Bone marrow (tissue), 2 donors: Measurements from ENCODE around the gene ACOX2.

Source experiments
- DNase-seq, 2 donors: peaks; one replicate each; lab custom pipeline; 2025; lab: John Stamatoyannopoulos, UW

Gene ACOX2

DNA sequence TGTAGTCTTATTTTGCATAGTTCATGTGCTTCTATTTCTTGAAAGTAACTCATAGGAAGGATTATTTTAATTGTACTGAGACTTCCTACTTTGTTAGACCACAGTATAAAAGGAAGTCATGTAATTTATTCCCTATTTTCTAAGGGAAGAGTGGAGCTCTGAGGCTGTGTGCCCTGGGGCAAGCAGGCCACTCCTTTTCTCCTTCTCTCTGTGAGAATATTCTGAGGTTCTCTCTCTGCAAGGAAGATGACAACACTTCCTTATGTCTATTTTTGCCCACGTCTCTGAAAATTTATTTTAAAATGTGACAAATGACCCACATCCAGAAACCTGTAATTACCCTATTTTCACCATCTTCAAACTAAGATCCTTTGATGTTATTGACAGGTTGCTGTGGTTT lies 34.1 kb downstream of the ACOX2 start:
- no peak for DNase-seq

DNA sequence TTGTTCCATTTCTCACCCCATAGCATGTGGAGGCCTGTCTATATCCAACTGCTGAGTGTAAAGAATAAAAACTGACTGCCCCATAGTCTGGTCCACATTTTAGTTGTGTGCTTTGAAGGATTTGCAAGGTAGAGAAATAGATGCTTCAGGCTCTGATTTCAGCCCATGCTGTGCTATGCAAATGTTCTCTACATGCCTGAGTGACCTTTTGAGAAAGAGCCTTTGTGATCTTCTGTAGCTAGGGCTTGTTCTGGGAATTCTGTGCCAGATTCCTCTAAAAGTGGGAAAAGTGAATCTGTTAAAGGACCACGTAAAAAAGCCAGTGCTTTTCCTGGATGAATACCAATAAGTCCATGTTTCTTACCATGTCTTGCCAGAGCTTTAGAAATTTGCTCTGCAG lies 39.9 kb downstream of the ACOX2 start:
- DNase-seq: no peak

DNA sequence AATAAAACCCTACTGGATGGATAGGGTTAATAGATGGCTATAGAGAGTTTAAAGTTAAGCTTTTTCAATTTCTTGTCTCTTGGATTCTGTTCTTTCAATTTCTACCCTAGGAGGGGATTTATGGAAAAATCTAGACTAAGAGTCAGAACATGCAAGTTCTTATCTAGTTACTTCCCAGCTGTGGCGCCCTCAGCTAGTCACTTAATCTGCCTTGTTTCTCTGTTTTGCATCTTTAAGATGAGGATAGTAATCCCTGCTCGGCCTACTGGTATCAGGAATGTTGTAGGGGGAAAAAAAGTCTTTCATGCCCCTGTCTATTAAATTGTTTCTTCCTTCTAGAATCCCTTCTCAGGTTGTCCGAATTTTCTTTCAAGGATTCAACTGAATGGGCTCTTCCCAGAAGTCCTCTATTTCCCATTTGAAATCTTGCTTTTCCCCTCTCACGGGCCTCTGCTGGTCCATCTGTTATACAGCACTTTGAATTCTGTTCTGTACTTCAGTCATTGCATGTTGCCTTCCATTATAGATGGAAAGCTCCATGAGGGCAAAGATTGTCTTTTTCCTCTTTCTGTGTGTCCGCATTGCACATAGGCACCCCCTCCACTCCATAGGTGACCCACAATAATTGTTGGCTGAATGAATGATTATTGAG lies 40.7 kb downstream of the ACOX2 start:
- no peak for DNase-seq

DNA sequence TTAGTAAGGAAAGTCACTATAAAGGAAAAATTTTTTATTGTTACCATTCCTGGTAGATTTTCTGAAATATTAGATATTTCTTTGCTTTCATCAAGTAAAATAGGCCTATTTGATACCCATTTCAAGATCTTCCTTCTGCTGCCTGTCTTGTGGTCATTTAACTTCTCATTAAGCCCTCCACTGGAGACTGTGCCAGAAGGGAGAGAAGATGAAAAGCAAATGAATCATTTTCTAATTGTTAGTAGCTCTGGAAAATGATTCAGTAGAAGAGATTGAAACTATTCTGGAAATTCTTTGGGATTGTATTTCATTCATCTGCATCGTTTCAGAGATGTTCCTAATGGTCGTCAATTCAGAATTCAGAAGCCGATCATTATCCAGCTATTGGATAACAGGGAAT lies 41.9 kb downstream of the ACOX2 start:
- no peak for DNase-seq

DNA sequence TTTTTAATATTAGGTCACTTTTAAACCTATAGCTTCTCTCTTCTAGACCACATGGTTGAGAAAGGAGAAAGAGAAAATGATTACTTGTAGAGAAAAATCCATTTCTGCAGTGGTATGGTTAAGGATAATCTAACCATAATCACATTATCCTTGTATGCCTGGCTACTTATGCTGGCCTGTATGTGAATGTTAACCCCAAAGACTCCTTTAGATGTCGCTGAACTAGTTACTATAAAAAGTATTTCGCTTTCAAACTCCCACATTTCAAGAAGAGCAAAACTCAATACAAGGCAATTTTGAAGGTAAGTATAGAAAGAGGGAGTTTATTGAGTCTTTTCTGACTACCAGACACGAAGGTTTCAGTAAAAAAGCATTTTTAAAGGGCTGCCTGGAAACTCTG lies 42.9 kb downstream of the ACOX2 start:
- no peak for DNase-seq

DNA sequence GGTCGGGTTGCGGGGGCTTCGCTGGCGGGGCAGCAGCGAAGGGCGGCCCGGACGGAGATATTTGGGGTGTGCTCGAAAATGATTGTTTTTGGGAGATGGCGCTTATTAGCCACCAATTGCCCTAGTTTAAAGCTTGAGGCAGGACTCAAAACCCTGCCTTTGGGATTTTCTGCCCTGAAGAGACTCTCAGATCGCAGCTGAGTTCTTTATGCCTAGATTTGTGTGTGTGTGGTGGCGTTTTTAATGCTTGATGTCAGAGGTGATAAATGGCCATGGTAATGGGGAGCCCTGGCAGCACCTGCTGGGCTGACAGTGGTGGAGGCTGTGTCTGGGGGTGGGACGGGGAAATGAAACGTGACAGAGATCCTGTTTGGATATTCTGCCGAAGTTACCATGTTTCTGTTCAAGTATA lies 44.5 kb downstream of the ACOX2 start:
- no peak for DNase-seq

DNA sequence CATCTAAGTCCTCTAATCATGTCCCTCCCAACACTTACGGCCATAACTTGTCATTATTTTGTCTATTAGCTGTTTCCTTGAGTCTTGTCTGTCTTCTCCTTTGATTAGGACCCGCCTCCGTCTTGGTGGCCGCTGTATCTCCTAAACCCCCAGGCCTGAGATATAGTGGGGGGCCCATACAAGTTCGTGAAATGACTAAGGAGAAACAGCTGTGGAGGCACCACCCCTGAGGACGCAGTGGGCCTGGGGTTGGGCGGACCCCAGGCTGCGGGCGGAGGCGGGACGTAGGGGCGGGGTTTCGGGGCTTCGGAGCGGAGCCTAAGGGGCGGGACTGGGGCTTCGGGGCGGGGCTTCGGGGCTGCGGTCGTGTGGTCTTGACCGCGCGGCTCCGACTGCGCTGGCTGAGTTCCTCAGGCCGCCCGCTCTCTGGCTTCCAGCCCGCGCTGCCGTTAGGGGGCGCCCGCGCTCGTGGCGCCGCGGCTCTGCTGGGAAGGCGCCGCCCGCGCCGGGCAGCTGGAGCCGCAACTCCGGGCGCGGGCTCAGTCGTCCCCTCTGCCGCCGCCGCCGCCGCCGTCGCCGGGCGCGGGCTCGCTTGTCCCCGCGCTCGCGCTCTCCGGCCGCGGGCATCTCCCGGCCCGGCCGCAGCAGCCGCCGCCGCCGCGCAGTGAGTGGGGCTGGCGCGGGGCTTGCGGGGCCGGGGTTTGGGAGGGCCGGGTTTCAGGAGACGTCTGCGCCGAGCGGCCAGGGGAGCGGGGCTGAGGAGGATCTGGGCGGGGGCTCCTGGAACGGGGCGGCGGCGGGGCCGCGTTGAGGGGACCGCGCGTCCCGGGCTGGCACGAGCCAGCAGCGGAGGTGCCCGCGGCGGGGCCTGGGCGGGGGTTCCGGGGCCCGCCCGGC lies 45.2 kb downstream of the ACOX2 start, which contains the start of gene KCTD6:
Gene KCTD6, plus strand, starts transcription at position 591 of the 897 bp plus-strand sequence. CDS start 6,660 bp downstream, outside the sequence.
- peak; percentile 70 to 82 for DNase-seq

DNA sequence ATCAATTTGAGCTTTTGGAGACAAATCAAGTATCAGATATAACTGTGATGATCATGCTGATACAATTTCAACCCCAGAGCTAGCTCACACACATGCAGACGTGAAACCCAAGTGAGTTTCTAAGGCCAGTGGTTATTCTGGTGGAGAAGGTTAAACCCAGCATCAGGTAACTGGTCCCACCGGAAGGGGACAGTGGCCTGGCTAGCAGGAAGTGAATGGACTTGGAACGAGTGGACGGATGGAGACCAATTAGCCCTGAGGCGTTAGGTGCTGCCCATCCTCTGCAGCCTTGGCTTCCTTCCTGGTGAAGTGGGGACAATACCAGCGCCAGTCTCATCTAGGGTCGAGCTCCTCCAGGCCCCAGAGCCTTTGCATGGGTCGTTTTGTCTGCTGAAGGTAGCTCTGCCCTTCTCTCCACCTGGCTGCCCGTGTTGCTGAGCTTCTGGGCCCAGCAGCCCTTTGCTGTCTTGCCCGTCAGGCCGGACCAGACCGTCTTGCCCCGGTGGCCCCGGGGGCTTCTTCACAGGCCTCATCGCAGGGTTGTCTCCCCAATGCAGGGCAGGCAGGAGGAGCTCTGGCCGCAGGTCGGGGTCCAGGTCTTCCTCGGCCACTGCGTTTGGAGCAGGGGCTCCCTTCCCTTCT lies 46.0 kb downstream of the ACOX2 start:
- no peak for DNase-seq

DNA sequence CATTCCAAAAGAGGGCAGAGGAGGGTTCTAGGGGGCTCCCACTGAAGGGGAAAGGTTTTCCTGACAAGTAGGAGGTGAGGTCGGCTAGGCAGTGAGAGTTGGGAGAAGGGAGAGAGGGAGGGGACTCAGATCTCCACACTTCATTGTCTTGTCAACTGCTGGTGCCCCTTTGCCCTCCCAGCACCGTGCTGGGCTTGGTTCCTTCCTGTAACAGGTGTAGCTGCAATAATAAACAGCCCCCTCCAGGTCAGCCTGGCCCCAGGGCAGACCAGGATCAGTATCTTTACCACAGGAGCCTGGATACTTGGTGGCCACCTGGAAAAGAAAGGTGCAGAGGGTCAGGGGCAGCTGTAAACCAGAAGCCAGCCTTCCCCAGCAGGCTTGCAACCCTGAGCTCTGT lies 48.0 kb downstream of the ACOX2 start:
- DNase-seq: no peak

DNA sequence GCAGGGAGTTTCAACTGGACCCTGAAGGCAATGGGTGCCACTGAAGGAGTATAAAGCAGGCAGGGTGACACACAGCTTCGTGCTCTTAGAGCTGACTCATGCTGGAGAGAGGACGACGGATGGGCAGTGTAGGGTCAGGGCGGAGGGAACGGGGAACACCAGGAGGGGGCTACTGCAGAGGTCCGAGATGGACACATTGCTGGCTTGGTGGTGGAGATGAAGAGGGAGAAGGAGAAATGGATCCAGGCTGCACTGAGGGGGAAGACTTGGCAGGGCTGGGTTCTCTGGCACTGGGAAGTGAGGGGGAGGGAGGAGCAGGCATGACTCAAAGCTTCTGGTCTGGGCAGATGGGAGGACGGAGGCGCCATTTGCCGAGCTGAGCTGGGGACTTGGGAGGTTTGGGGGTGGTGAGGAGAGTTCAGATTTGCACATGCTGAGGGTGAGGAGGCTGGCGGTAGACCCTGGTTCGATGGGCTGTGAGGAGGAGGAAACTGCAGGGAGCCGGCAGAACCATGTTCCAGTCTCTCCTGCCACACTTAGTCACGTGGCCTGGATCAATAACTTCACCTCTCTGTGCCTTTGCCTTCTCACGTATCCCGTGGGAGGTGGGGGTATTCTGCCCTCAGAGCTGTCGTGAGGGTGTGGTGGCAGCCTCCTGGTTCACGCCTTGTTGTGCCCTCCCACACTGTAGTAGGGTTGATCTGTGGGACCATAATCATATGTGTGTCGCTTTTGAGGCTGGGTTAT lies 49.7 kb downstream of the ACOX2 start:
- DNase-seq: peak in 1 of 2 donors; percentile 59

DNA sequence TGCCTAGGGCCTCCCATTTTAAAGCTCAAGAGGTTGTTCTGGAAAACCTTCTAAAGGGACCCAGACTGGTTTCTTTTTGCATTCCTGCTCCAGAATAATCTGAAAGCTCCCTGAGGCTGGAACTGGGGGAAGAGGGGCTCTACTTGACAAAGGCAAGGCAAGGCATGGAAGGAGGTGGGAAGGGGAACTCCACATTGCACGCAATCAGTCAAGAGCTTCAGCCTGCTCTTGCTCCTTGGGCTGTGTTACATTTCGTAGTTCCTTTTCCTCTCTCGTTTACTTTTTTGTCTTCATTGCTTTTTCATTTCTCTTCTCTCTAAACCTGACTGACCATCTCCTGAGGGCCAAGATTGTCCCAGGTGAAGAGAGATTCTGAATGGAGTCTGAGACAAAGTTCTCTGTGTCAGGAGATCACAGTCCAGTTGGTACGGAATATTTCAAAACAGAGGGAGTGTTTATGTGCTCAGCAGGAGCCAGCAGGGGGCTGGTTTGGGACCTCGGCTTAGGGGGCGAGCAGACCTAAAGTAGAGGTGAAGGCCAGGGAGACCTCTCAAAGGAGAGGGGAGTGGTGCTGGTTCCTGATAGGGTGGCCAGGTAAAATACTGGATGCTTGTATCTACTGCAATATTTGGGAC lies 51.1 kb downstream of the ACOX2 start:
- DNase-seq: no peak

DNA sequence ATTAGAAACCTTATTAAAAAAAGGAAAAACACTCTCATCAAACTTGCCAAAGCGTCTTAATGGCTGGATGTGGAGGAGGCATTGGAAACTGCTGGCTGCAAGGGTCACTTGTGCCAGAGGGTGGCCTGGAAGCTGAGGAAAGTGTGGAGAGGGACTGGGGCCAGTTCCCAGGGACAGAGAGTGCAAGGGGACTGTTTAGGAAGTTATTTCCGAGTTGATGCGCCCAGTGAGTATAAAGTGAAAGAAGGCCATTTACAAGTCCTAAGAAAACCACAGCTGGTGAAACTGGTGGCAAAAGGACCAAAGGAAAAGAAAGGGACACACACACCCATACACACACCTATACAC lies 52.3 kb downstream of the ACOX2 start:
- no peak for DNase-seq

DNA sequence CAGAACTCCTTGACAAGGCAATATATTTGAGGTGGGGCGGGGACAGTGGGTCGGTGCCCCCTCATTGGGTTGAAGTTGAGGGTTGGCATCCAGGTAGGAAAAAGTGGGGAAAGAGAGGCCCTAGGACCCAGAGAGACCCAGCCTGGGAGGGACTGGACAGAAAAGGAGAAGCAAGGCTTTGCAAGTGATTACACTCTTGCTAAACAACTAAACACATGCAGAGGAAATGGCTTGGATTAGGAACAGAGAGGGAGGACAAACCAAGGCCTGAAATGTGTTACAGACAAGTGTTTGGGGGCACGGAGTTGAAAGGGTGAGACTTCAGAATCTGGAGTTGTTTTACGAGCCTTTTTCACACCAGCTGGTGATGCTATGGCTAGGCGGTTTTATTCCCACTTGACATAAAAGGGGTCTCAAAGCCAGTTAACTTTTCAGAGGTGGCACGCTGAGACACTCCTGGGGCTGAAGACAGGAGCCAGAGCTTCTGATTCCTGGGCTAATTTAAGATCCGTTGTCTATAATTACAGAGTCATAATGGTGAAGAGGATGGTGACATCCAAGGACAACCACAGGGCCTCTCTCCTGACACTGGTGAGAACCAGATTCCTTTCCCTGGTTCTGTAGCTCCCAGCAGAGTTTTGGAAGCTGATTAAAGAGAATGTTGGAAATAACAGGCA lies 52.8 kb downstream of the ACOX2 start:
- DNase-seq: no peak

DNA sequence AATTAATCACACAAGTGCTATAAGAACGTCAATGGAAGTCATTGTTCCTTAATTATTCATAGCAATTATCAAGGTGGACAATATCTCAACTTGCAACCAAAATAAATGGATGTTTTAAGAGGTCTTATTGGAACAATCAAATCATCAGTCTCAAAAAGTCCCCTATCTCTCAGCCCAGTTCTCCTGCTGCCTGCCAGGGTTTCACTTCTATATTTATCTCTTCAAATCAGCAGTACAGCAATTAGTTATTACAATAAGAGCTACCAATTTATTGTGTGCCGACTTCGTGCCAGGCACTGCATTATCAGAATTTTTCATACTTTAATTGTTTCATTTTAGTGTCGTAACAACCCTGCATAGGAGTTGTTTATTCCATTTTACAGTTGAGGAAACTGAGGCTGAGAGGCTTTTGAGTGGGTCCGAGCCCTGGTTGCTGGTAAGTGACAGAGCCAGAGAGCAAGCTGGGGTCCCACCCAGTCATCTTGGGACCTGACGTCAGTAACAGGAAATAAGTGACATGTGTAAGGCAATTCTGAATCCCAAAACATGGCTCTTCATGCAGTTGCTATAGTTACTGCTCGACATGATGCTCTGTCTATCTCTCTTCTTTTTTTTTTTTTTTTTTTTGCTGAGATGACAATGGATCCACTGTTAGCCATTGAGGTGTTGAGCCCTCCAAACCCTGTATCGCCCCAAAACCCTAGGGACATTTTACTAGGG lies 53.9 kb downstream of the ACOX2 start:
- no peak for DNase-seq

DNA sequence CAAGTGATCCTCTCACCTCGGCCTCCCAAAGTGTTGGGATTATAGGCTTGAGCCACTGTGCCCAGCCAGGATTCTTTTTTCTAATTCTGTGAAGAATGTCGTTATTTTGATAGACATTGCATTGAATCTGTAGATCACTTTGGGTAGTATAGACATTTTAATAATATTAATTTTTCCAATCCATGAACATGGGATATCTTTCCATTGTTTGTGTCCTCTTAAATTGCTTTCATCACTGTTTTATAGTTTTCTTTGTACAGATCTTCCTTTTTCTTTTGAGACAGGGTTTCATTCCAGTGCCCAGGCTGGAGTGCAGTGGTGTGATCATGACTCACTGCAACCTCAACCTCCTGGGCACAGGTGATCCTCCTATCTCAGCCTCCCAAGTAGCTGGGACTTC lies 56.7 kb downstream of the ACOX2 start:
- DNase-seq: no peak

DNA sequence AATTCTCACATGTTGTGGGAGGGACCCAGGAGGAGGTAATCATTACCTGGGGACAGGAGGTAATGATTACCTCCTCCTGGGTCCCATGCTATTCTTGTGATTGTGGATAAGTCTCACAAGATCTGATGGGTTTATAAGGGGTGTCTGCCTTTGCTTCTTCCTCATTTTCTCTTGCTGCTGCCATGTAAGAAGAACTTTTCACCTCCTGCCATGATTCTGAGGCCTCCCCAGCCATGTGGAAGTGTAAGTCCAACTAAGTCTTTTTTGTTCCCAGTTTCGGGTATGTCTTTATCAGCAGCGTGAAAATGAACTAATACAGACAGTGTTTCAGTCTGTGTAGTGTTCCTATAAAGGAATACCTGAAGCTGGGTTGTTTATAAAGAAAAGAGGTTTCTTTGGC lies 58.2 kb downstream of the ACOX2 start:
- DNase-seq: no peak

DNA sequence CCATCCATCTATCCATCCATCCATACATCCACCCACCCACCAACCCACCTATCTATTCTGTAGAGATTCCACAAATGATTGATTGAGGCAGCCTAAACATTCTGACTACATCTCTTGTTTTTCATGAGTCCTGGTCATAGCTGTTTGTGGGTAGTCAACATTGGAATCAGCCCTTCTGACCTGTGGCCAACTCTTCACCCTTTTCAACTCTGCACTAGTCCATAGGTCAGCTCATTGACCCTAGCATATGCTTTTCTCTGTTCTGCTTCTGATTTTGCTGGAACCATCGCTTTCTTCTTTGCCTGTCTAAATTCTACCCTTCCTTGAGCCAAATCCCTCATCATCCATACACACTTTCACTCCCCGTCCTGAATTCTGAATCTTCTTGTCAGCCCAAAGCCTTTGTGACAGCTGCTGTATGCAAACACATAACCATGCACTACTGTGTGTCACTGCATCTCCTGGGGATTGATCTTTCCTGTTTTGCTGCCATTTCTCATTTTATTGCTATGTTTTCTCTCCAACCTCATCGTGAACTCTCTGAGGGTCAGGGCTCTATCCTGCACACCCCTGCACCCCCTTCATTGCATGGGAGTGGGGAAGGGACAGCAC lies 61.9 kb downstream of the ACOX2 start:
- no peak for DNase-seq

DNA sequence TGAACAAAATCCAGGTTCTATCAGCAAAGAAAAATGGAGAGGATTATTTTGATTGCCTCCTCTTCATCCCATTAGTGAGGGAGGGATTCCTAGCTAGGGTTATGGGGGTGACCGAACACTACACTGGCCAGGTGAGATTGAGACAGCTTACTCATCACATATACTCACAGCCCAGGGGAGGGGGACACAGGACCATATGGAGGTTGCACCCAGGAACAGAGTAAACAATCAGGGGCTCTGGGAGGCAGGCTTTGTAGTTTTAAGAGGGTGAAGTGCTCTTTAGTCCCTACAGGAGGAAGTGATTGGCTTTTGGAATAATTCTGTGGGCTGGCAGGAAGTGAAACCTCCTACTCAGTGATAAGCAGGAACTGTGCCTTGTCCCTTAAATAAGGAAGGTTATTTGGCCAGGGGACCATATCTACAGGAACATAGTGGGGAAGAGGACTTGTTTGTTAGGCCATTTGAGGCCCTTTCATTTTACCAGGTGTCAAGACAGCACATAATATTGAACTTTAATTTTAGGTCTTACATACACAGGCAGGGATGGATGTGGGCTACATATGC lies 62.6 kb downstream of the ACOX2 start:
- DNase-seq: no peak

DNA sequence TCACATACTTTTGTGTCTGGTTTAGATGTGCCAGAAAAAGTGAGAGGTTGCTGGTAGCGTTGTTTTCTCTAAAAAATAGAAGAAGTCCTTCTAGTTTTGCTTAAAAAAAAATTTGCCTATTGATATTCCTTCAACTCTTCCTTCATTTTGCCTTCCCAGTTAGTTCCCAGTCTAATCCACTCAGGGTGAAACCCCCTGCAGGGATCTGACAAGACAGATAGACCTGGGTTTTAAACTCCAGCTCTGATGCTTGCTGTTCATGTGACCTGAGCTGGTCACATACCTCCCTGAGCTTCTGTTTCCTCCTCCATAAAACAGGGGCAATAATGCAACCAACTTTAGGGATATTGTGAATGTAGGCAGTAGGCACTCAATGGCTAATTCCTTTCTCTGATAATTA lies 63.7 kb downstream of the ACOX2 start:
- no peak for DNase-seq
